ENCODE data around the gene LNX2.

GRCh38 chr13:27534981-27535380 is 85.3 kb downstream of the LNX2 start:
- TF ChIP-seq POLR2A (IDR thresholded peaks at IDR 0.05) = no peak
- TF ChIP-seq, protein P1, sequence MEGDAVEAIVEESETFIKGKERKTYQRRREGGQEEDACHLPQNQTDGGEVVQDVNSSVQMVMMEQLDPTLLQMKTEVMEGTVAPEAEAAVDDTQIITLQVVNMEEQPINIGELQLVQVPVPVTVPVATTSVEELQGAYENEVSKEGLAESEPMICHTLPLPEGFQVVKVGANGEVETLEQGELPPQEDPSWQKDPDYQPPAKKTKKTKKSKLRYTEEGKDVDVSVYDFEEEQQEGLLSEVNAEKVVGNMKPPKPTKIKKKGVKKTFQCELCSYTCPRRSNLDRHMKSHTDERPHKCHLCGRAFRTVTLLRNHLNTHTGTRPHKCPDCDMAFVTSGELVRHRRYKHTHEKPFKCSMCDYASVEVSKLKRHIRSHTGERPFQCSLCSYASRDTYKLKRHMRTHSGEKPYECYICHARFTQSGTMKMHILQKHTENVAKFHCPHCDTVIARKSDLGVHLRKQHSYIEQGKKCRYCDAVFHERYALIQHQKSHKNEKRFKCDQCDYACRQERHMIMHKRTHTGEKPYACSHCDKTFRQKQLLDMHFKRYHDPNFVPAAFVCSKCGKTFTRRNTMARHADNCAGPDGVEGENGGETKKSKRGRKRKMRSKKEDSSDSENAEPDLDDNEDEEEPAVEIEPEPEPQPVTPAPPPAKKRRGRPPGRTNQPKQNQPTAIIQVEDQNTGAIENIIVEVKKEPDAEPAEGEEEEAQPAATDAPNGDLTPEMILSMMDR (IDR thresholded peaks at IDR 0.05) = no peak
